Upper lobe of right lung (tissue), 1 donor: Measurements from ENCODE around the gene EMILIN1. TPM values are rescaled to one million over a fixed set of nuclear protein-coding genes. Genes with fewer than 3 reads are reported as not detected.

ENCODE experiments used
- ATAC-seq: fragments of 200-7000 bp; cut with Tn5 transposase; one replicate; pipeline ENCODE4 v1.9.1; 2020; ENCODE audit warnings: mild to moderate bottlenecking, moderate library complexity
- DNase-seq: peaks from one replicate; pipeline ENCODE4 v3.0.0-alpha.2; 2020
- H3K27ac ChIP-seq: fragments of 200-600 bp; one replicate; pipeline ENCODE4 v1.8.0; 2022
- H3K27me3 ChIP-seq: fragments of 200-600 bp; one replicate; pipeline ENCODE4 v1.8.0; 2022; ENCODE audit warnings: mild to moderate bottlenecking
- H3K36me3 ChIP-seq: fragments of 200-600 bp; one replicate; pipeline ENCODE4 v1.8.0; 2022
- H3K4me1 ChIP-seq: fragments of 200-600 bp; one replicate; pipeline ENCODE4 v1.8.0; 2022
- H3K4me3 ChIP-seq: fragments of 200-600 bp; one replicate; pipeline ENCODE4 v1.8.0; 2022; ENCODE audit warnings: mild to moderate bottlenecking
- H3K9me3 ChIP-seq: fragments of 200-600 bp; one replicate; pipeline ENCODE4 v1.8.0; 2022
- CTCF ChIP-seq: fragments of 200-600 bp; IDR thresholded peaks from one replicate; pipeline ENCODE4 v1.8.0; 2022; ENCODE audit warnings: antibody characterized with exemption
- intact Hi-C: fragments of 100-400 bp; cut with DNase I; formaldehyde crosslinking; loops from one replicate; pipeline ENCODE4 v1.11.0; 2022
- total RNA-seq: library from RNA; stranded (reverse); fragmentation: NEBNext Ultra II Directional; extraction: Animal tissue kit (Norgen Biotek cat#: 25700); gene quantifications from one replicate; pipeline ENCODE4 v1.2.1, GENCODE V29; 2021
- donor health status: DM: no; HTN: yes; CAD: no; lungs with severe emphysema.

Gene EMILIN1
- total RNA-seq, 1 donor from 2014 or later: 84.6 TPM

GRCh38 chr2:27069961-27070618 lies 8.3 kb upstream of the EMILIN1 start:
- H3K36me3 ChIP-seq: peaks cover 37% of the 10 kb centered on the region
- H3K4me1 ChIP-seq: peaks cover 40% of the 10 kb centered on the region
- DNase-seq (no peak), ATAC-seq (no peak)
- H3K27me3 ChIP-seq: no peaks in the 10 kb centered on the region
- intact Hi-C loops: no loop called here
- H3K9me3 ChIP-seq: no peaks in the 10 kb centered on the region
- no peak overlapping the region for H3K27ac ChIP-seq
- no peak for TF ChIP-seq CTCF
- H3K4me3 ChIP-seq: peak overlapping the region; percentile 96

GRCh38 chr2:27070653-27071276 lies 7.7 kb upstream of the EMILIN1 start:
- no peak for TF ChIP-seq CTCF
- no peak for DNase-seq
- Histone ChIP-seq H3K9me3 (no peaks in the 10 kb centered on the region), H3K27ac (peak overlapping the region; percentile 92), H3K36me3 (peaks cover 31% of the 10 kb centered on the region), H3K4me1 (peaks cover 45% of the 10 kb centered on the region), H3K27me3 (no peaks in the 10 kb centered on the region), H3K4me3 (peak overlapping the region; percentile 96)
- intact Hi-C loops: no loop called here
- ATAC-seq: no peak

- H3K4me3 ChIP-seq: peak within 1 kb of the TSS; percentile 96
- H3K27me3 ChIP-seq: no peaks in the 10 kb centered on the region
- no peaks in the 10 kb centered on the region for H3K9me3 ChIP-seq
- intact Hi-C loops: no loop called here
- DNase-seq (peak; percentile 97), ATAC-seq (peak; percentile 98)
- peaks cover 26% of the 10 kb centered on the region for H3K36me3 ChIP-seq
- peaks cover 52% of the 10 kb centered on the region for H3K4me1 ChIP-seq
- H3K27ac ChIP-seq: peak within 1 kb of the TSS; percentile 92
- no peak for TF ChIP-seq CTCF
Observed at GRCh38 chr2:27071277-27071989, 7.0 kb upstream of the EMILIN1 start, which contains the start of gene OST4. TSS of gene OST4 (minus strand) at chr2:27071654.

GRCh38 chr2:27071990-27072830 lies 6.2 kb upstream of the EMILIN1 start:
- Histone ChIP-seq H3K27me3 (no peaks in the 10 kb centered on the region), H3K36me3 (peaks cover 24% of the 10 kb centered on the region), H3K27ac (peak overlapping the region; percentile 92), H3K4me3 (peak overlapping the region; percentile 96), H3K9me3 (no peaks in the 10 kb centered on the region), H3K4me1 (peaks cover 56% of the 10 kb centered on the region)
- TF ChIP-seq CTCF: no peak
- no peak for DNase-seq
- intact Hi-C loops: no loop called here
- no peak for ATAC-seq

- no peak overlapping the region for H3K4me3 ChIP-seq
Observed at GRCh38 chr2:27072920-27073319, 5.5 kb upstream of the EMILIN1 start.

More at GRCh38 chr2:27072920-27073319, 5.5 kb upstream of the EMILIN1 start:
- no peak for ATAC-seq
- intact Hi-C loops: no loop called here
- Histone ChIP-seq H3K27ac (peak overlapping the region; percentile 92), H3K9me3 (no peaks in the 10 kb centered on the region), H3K27me3 (no peaks in the 10 kb centered on the region), H3K36me3 (peaks cover 17% of the 10 kb centered on the region), H3K4me1 (peaks cover 63% of the 10 kb centered on the region)
- no peak for DNase-seq
- TF ChIP-seq CTCF: no peak
